OCI-LY3 (cell line): ENCODE data around the gene GP1BA.

ENCODE experiments used
- H2AFZ ChIP-seq: fragments of 200-600, 300-600 bp; shearing (Covaris generic); 2 replicates; pipeline ENCODE4 v1.6.0; 2014; ENCODE audit warnings: antibody characterized with exemption, low read depth, low read length
- H3K27ac ChIP-seq: fragments of 200-600, 300-600 bp; sonication (generic); 2 replicates; pipeline ENCODE4 v1.5.1; 2014; ENCODE audit warnings: mild to moderate bottlenecking, low read length, moderate library complexity, mixed read lengths
- H3K27me3 ChIP-seq: fragments of 200-600, 300-600 bp; sonication (generic); 2 replicates; pipeline ENCODE4 v1.6.1; 2014; ENCODE audit warnings: low read depth, low read length, mixed read lengths
- H3K36me3 ChIP-seq: fragments of 200-600, 300-600 bp; sonication (generic); replicated peaks from 2 replicates; pipeline ENCODE3; 2014; ENCODE audit warnings: low read depth, low read length, mixed read lengths
- H3K4me1 ChIP-seq: fragments of 300-600, 200-600 bp; sonication (generic); 2 replicates; pipeline ENCODE4 v1.6.1; 2014; ENCODE audit warnings: low read length, mixed read lengths
- H3K4me2 ChIP-seq: fragments of 200-600, 300-600 bp; sonication (generic); 2 replicates; pipeline ENCODE4 v1.6.1; 2014; ENCODE audit warnings: low read length, mixed read lengths
- H3K4me3 ChIP-seq: fragments of 300-600, 200-600 bp; sonication (generic); 2 replicates; pipeline ENCODE4 v1.5.1; 2014; ENCODE audit warnings: antibody characterized with exemption, mild to moderate bottlenecking, low read length, moderate library complexity
- H3K79me2 ChIP-seq: fragments of 300-600, 200-600 bp; shearing (Covaris generic); 2 replicates; pipeline ENCODE4 v1.6.1; 2014; ENCODE audit warnings: mild to moderate bottlenecking, low read length, mixed read lengths
- H3K9ac ChIP-seq: fragments of 300-600, 200-600 bp; shearing (Covaris generic); 2 replicates; pipeline ENCODE4 v1.6.0; 2014; ENCODE audit warnings: mild to moderate bottlenecking, low read length, moderate library complexity
- H3K9me3 ChIP-seq: fragments of 200-600, 300-600 bp; shearing (Covaris generic); 2 replicates; pipeline ENCODE4 v1.6.1; 2014; ENCODE audit warnings: low read length, mixed read lengths; ENCODE audit not compliant: insufficient read depth
- H4K20me1 ChIP-seq: fragments of 200-600, 300-600 bp; sonication (generic); 2 replicates; pipeline ENCODE4 v1.6.1; 2016; ENCODE audit warnings: low read length, mixed read lengths; ENCODE audit not compliant: insufficient read depth
- EZH2phosphoT487 ChIP-seq: fragments of 200-600 bp; shearing (Covaris generic); IDR thresholded peaks from 2 replicates; pipeline ENCODE4 v1.6.1; 2018; ENCODE audit warnings: antibody characterized with exemption, mixed run types, low read depth
- TF ChIP-seq, protein P1 (sequence below): fragments of 200-600, 300-600 bp; sonication (generic); IDR thresholded peaks from 2 replicates; pipeline ENCODE4 v1.5.1; 2014; ENCODE audit warnings: antibody characterized with exemption, low read length, low read depth

The GP1BA gene

DNA sequence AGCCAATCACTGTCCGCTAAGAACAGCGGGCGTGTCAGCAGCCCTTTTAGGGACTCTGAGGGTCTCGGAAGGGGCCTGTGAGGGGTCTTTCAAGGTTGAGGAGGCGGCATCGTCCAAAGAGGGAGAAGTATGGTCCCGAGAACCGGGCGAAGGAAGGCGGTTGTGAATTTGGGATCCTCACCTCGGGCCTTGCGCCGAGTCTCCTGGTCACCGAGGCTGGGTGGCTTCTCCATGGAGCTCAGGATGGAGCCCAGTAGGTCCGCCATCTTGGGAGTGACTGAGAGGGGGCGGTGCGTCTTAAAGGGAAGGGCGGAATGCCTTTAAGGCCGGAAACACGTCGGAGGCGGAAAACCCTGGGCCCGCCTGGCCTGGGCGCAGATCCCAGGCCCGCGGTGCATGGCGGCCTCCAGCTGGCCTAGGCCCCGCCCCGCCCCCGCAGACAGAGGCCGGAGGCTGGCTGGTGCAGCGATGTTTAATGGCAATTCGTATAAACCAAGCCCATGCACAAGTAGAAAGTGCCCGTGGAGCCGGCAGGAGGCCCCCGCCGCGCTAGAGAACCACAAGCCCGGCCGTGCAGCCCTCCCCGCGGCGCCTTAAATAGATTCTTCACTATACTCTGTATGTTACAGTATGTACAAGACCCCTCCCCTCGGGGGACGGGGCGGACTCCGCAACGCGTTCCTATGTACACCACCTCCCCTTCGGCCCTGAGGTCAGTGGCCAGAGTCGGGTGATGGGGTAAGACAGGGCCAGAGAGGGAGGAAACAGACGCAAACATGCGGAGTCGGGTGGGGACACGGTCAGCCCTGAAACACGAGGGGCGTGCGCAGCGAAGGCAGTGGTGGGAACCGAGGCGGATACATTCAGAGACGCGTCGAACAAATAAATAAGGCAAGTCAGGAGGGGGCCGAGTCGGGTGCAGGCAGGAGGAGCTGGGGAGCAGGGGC lies 35.7 kb downstream of the GP1BA start, which contains the start of gene SPAG7:
Gene SPAG7 (minus strand): TSS at position 279 of the 947 bp plus-strand sequence. CDS start 13 bp downstream, at position 266.
- H3K9me3 ChIP-seq = no peaks in the 10 kb centered on the region
- peak within 1 kb of the TSS; percentile 99 for H3K4me3 ChIP-seq
- TF ChIP-seq, protein P1, sequence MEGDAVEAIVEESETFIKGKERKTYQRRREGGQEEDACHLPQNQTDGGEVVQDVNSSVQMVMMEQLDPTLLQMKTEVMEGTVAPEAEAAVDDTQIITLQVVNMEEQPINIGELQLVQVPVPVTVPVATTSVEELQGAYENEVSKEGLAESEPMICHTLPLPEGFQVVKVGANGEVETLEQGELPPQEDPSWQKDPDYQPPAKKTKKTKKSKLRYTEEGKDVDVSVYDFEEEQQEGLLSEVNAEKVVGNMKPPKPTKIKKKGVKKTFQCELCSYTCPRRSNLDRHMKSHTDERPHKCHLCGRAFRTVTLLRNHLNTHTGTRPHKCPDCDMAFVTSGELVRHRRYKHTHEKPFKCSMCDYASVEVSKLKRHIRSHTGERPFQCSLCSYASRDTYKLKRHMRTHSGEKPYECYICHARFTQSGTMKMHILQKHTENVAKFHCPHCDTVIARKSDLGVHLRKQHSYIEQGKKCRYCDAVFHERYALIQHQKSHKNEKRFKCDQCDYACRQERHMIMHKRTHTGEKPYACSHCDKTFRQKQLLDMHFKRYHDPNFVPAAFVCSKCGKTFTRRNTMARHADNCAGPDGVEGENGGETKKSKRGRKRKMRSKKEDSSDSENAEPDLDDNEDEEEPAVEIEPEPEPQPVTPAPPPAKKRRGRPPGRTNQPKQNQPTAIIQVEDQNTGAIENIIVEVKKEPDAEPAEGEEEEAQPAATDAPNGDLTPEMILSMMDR = no peak
- TF ChIP-seq EZH2phosphoT487 = no peak
- H3K9ac ChIP-seq = peak within 1 kb of the TSS; percentile 86
- H3K27me3 ChIP-seq = no peaks in the 10 kb centered on the region
- H3K27ac ChIP-seq = peak within 1 kb of the TSS; percentile 99
- peaks cover 17% of the 10 kb centered on the region for H3K36me3 ChIP-seq
- no peaks in the 10 kb centered on the region for H4K20me1 ChIP-seq
- H3K4me1 ChIP-seq = peaks cover 18% of the 10 kb centered on the region
- H2AFZ ChIP-seq = peak within 1 kb of the TSS; percentile 61; the same call in 1 of the 2 replicates
- peaks cover 14% of the 10 kb centered on the region for H3K79me2 ChIP-seq
- peak within 1 kb of the TSS; percentile 98 for H3K4me2 ChIP-seq

DNA sequence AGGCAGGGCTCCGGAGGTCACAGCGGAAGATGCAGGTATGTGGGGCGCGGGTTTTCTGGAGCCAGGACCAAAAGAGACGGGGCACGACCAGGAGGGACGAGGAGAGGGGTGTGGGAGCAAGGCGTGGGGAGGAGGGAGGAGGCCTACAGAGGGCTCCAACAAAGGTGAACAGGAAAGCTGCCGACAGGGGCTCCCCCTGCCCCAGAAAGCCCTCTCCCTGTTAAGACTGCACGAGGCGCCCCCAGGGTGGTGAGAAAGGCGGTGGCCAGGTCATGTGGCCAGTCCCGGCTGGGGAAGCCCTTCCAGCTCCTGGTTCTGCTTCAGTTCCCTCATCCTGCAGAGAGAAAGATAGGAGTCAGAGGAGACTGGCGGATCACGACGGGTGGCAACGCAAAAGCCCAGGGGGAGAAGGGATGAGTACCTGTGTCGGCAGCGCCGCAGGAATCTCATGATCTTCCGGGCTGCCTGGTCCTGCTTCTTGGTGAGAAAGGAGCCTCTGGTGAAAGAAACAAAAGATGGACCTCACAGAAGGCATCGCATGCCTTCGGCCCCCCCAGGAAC lies 36.5 kb downstream of the GP1BA start:
- Histone ChIP-seq H3K4me1 (peaks cover 18% of the 10 kb centered on the region), H3K27me3 (no peaks in the 10 kb centered on the region), H3K79me2 (peaks cover 14% of the 10 kb centered on the region), H3K36me3 (peaks cover 17% of the 10 kb centered on the region), H4K20me1 (no peaks in the 10 kb centered on the region), H3K4me2 (peak overlapping the region; percentile 98), H3K9me3 (no peaks in the 10 kb centered on the region), H3K4me3 (peak overlapping the region; percentile 99), H3K9ac (peak overlapping the region; percentile 86), H2AFZ (no peak overlapping the region), H3K27ac (no peak overlapping the region)
- TF ChIP-seq, protein P1 = no peak
- no peak for TF ChIP-seq EZH2phosphoT487

DNA sequence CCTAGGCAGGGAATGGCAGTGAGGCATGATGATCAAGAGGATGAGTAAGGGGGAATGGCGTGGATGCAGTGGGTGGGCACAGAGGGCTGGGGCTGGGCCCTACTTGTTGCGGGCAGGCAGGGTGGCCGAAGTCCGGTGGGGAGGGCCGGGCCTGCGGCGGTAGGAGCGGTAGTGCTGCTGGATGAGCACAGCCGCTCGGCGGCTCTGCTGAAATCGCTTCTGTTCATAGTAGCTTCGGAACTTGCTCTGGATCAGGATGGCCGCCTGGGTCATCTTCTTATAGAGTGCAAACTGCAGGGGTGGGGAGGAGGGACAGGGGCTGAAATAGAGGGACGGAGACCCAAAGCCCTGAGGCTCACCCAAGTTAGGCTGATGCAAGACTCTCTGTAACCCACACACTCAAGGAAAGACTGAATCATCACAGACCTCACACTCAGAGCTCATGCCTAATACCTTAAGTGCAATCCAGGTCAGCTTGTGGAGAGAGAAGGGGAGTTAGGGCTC lies 37.0 kb downstream of the GP1BA start:
- no peak overlapping the region for H3K9ac ChIP-seq

More for the DNA sequence above, 37.0 kb downstream of the GP1BA start:
- Histone ChIP-seq H3K27ac (no peak overlapping the region), H3K4me1 (peaks cover 18% of the 10 kb centered on the region), H3K36me3 (peaks cover 17% of the 10 kb centered on the region), H3K4me2 (no peak overlapping the region), H3K9me3 (no peaks in the 10 kb centered on the region), H3K79me2 (peaks cover 14% of the 10 kb centered on the region), H4K20me1 (no peaks in the 10 kb centered on the region), H2AFZ (no peak overlapping the region), H3K4me3 (no peak overlapping the region), H3K27me3 (no peaks in the 10 kb centered on the region)
- TF ChIP-seq, protein P1 = no peak
- TF ChIP-seq EZH2phosphoT487 = no peak
